CD14-positive monocyte (primary cell): ENCODE measurements around the gene SCAMP3. TPM values are rescaled to one million over a fixed set of nuclear protein-coding genes. Genes with fewer than 3 reads are reported as not detected.

Experiments used
- DNase-seq, 3 donors: peaks; one replicate each; pipeline ENCODE4 v3.0.0-alpha.2; 2011 to 2022
- H2AFZ ChIP-seq: 2 replicates; pipeline ENCODE4 v1.6.0; 2012; ENCODE audit warnings: mild to moderate bottlenecking, low read depth, low read length, inconsistent platforms; ENCODE audit not compliant: insufficient read depth, poor library complexity, severe bottlenecking
- H3K27ac ChIP-seq, 2 donors: 1 replicate in 1 of 2; 2 replicates in 1 of 2; pipeline ENCODE4 v1.5.1; 2012 to 2013; ENCODE audit warnings: low read length in 2 of 2, control low read depth in 1 of 2, inconsistent platforms in 1 of 2, low read depth in 1 of 2, mild to moderate bottlenecking in 1 of 2
- H3K27me3 ChIP-seq, 2 donors: one replicate each; pipeline versions ENCODE4 v1.6.0 to v1.6.1; 2011 to 2013; ENCODE audit warnings: low read length in 2 of 2; ENCODE audit not compliant: control insufficient read depth in 2 of 2, insufficient read depth in 2 of 2
- H3K36me3 ChIP-seq, 2 donors: replicated peaks in 1 of 2; 1 replicate in 1 of 2; 2 replicates in 1 of 2; pipeline versions ENCODE4 v1.5.1 to v1.6.1; 2012 to 2013; ENCODE audit warnings: low read length in 2 of 2, control low read depth in 1 of 2, inconsistent platforms in 1 of 2, mild to moderate bottlenecking in 1 of 2; ENCODE audit not compliant: insufficient read depth in 2 of 2, control insufficient read depth in 1 of 2
- H3K4me1 ChIP-seq, 2 donors: 1 replicate in 1 of 2; 2 replicates in 1 of 2; pipeline versions ENCODE4 v1.5.1 to v1.6.1; 2012 to 2013; ENCODE audit warnings: low read length in 2 of 2, control low read depth in 1 of 2, inconsistent platforms in 1 of 2, mild to moderate bottlenecking in 1 of 2, moderate library complexity in 1 of 2; ENCODE audit not compliant: insufficient read depth in 2 of 2, control insufficient read depth in 1 of 2
- H3K4me2 ChIP-seq: replicated peaks from 2 replicates; pipeline ENCODE3; 2012; ENCODE audit warnings: low read length, moderate library complexity, mild to moderate bottlenecking; ENCODE audit not compliant: poor library complexity, severe bottlenecking; ENCODE audit errors: extremely low read depth
- H3K4me3 ChIP-seq, 3 experiments: fragments of 200-600 bp in 1 of 3; sonication (generic) in 1 of 3; replicated peaks in 1 of 3; 1 replicate in 2 of 3; 2 replicates in 1 of 3; pipeline ENCODE4 v1.5.1; 2011 to 2013; ENCODE audit warnings: low read length in 3 of 3, mild to moderate bottlenecking in 3 of 3, control low read depth in 2 of 3, low read depth in 2 of 3, inconsistent platforms in 1 of 3, moderate library complexity in 1 of 3
- H3K79me2 ChIP-seq: 2 replicates; pipeline ENCODE4 v1.6.0; 2012; ENCODE audit warnings: mild to moderate bottlenecking, control low read depth, inconsistent platforms, low read length, moderate library complexity; ENCODE audit not compliant: insufficient read depth
- H3K9ac ChIP-seq: 2 replicates; pipeline ENCODE4 v1.6.0; 2017; ENCODE audit warnings: low read length, mild to moderate bottlenecking; ENCODE audit not compliant: insufficient read depth, poor library complexity, severe bottlenecking
- H3K9me3 ChIP-seq, 2 donors: replicated peaks in 1 of 2; 1 replicate in 1 of 2; 2 replicates in 1 of 2; pipeline versions ENCODE4 v1.5.1 to v1.6.1; 2012 to 2013; ENCODE audit warnings: low read length in 2 of 2, control low read depth in 1 of 2; ENCODE audit not compliant: control insufficient read depth in 1 of 2, insufficient read depth in 1 of 2
- H4K20me1 ChIP-seq: 2 replicates; pipeline ENCODE4 v1.6.0; 2012; ENCODE audit warnings: mild to moderate bottlenecking, low read length, control low read depth, moderate library complexity; ENCODE audit not compliant: insufficient read depth
- H3K27ac Mint-ChIP-seq, 7 donors: one replicate each; pipeline ENCODE4 v1.8.0; 2020; ENCODE audit warnings: mild to moderate bottlenecking in 7 of 7, mixed read lengths in 7 of 7, moderate library complexity in 6 of 7, inconsistent platforms in 2 of 7
- H3K27me3 Mint-ChIP-seq, 3 donors: one replicate each; pipeline ENCODE4 v1.8.0; 2021 to 2022; ENCODE audit warnings: low read depth in 3 of 3, mild to moderate bottlenecking in 3 of 3, mixed read lengths in 3 of 3, moderate library complexity in 3 of 3, inconsistent platforms in 1 of 3
- H3K36me3 Mint-ChIP-seq, 2 donors: one replicate each; pipeline ENCODE4 v1.8.0; 2020; ENCODE audit warnings: mixed read lengths in 2 of 2, inconsistent platforms in 1 of 2, mild to moderate bottlenecking in 1 of 2
- H3K4me1 Mint-ChIP-seq: one replicate; pipeline ENCODE4 v1.8.0; 2020; ENCODE audit warnings: mild to moderate bottlenecking, mixed read lengths
- H3K4me3 Mint-ChIP-seq, 2 donors: one replicate each; pipeline ENCODE4 v1.8.0; 2020; ENCODE audit warnings: mild to moderate bottlenecking in 2 of 2, mixed read lengths in 2 of 2, moderate library complexity in 1 of 2
- H3K9me3 Mint-ChIP-seq, 7 donors: one replicate each; pipeline ENCODE4 v1.8.0; 2020 to 2022; ENCODE audit warnings: mixed read lengths in 7 of 7, mild to moderate bottlenecking in 6 of 7, moderate library complexity in 6 of 7, inconsistent platforms in 2 of 7
- CTCF ChIP-seq: fragments of 200-600 bp; IDR thresholded peaks from one replicate; pipeline ENCODE4 v1.8.0; 2022; ENCODE audit warnings: antibody characterized with exemption, mild to moderate bottlenecking
- WGBS: methylation state at CpG from one replicate; pipeline ENCODE4 v1.1.5; 2013; ENCODE audit warnings: missing lambda C conversion rate; ENCODE audit not compliant: insufficient coverage; 5-methylcytosine and 5-hydroxymethylcytosine counted together
- intact Hi-C, 2 donors: fragments of 100-400 bp; cut with micrococcal nuclease; formaldehyde crosslinking; loops; one replicate each; pipeline versions ENCODE4 v1.15.0 to v1.15.1; 2023
- polyA plus RNA-seq, 3 donors: library from polyadenylated mRNA; depleted of rRNA in 1 of 3; unstranded in 2 of 3; stranded (reverse) in 1 of 3; fragments of 300-500 nt in 2 of 3; fragments of >200 nt in 1 of 3; fragmentation: Illumina TruSeq in 2 of 3; gene quantifications; 1 replicate in 2 of 3; 2 replicates in 1 of 3; pipeline ENCODE4 v1.2.3, GENCODE V29; 2012 to 2021

The SCAMP3 gene
- polyA plus RNA-seq, 3 donors: 54.9 to 69.8 (median 64.9) TPM

- Histone ChIP-seq H4K20me1 (no peaks in the 10 kb centered on the region), H3K27me3 (no peaks in the 10 kb centered on the region), H3K36me3 (no peaks in the 10 kb centered on the region), H3K4me3 (peak overlapping the region; percentile 36 to 83 (median 60)), H3K27ac (peak overlapping the region in 1 of 2 donors; percentile 73), H3K4me2 (peak overlapping the region; percentile 92), H3K79me2 (peaks cover 3% of the 10 kb centered on the region), H3K9ac (peak overlapping the region; percentile 69), H3K4me1 (peaks cover 26 to 35% of the 10 kb centered on the region in 2 donors), H2AFZ (peak overlapping the region; percentile 98), H3K9me3 (no peaks in the 10 kb centered on the region)
- peaks cover 0 to 3% (median 1%) of the 10 kb centered on the region in 3 donors for H3K27me3 Mint-ChIP-seq
- WGBS: 22% methylated on average over 23 of the region's 23 CpGs
- H3K27ac Mint-ChIP-seq: peak overlapping the region in 3 of 7 donors; percentile 3 to 50 (median 18)
- H3K36me3 Mint-ChIP-seq: peaks cover 7 to 11% of the 10 kb centered on the region in 2 donors
- peak overlapping the region; percentile 66 to 73 for H3K4me3 Mint-ChIP-seq
- TF ChIP-seq CTCF: peak; percentile 100
- DNase-seq: peak; percentile 92 to 94 (median 92)
- no peaks in the 10 kb centered on the region for H3K9me3 Mint-ChIP-seq
- H3K4me1 Mint-ChIP-seq: peaks cover 26% of the 10 kb centered on the region
- intact Hi-C loops: loop anchor here (2.0 to 5.0 kb wide), 3 partner anchors 71 to 341 kb away; partner anchors contain the start of gene RUSC1 (in 1 of the 2)
These were observed 11.3 kb downstream of the SCAMP3 start for GRCh38 chr1:155250633-155251449.

- TF ChIP-seq CTCF: no peak
- Histone ChIP-seq H3K36me3 (no peaks in the 10 kb centered on the region), H2AFZ (peak overlapping the region; percentile 98), H3K27ac (peak overlapping the region in 1 of 2 donors; percentile 73), H3K9me3 (no peaks in the 10 kb centered on the region), H3K27me3 (no peaks in the 10 kb centered on the region), H3K4me2 (peak overlapping the region; percentile 92), H4K20me1 (no peaks in the 10 kb centered on the region), H3K4me3 (peak overlapping the region; percentile 36 to 83 (median 60)), H3K79me2 (peaks cover 3% of the 10 kb centered on the region), H3K9ac (peak overlapping the region; percentile 69), H3K4me1 (peaks cover 23 to 33% of the 10 kb centered on the region in 2 donors)
- intact Hi-C loops: loop anchor here (2.0 to 5.0 kb wide), 3 partner anchors 72 to 342 kb away; partner anchors contain the start of gene RUSC1 (in 1 of the 2)
- Mint-ChIP-seq H3K4me3 (peak overlapping the region; percentile 66 to 73), H3K36me3 (peaks cover 7 to 11% of the 10 kb centered on the region in 2 donors), H3K9me3 (no peaks in the 10 kb centered on the region), H3K27me3 (peaks cover 0 to 3% (median 1%) of the 10 kb centered on the region in 3 donors), H3K27ac (peak overlapping the region in 2 of 7 donors; percentile 25 to 50), H3K4me1 (peaks cover 24% of the 10 kb centered on the region)
- 3% methylated on average over 18 of the region's 28 CpGs for WGBS
- DNase-seq: no peak
These were observed 11.9 kb downstream of the SCAMP3 start for GRCh38 chr1:155250246-155250632.
